Spleen (tissue), 7 donors: ENCODE results near the gene ARMC3.

ENCODE experiments used
- CTCF ChIP-seq, 11 experiments: fragments of 200-600 bp in 7 of 11; fragments of 450-650 bp in 4 of 11; sonication (generic) in 4 of 11; IDR thresholded peaks in 8 of 11; conservative IDR thresholded peaks in 3 of 11; 1 replicate in 7 of 11; 2 replicates in 4 of 11; pipeline versions ENCODE4 v1.4.0 to v1.8.0; 2016 to 2021; ENCODE audit warnings: antibody characterized with exemption in 11 of 11, inconsistent platforms in 4 of 11, mild to moderate bottlenecking in 1 of 11
- POLR2A ChIP-seq, 3 donors: fragments of 450-650 bp; IDR thresholded peaks; one replicate each; pipeline ENCODE4 v1.5.1; 2017; ENCODE audit warnings: antibody characterized with exemption in 3 of 3, mild to moderate bottlenecking in 1 of 3
- POLR2AphosphoS5 ChIP-seq, 3 donors: sonication (generic); formaldehyde crosslinking; IDR thresholded peaks; one replicate each; pipeline ENCODE4 v1.5.1; 2017; ENCODE audit warnings: antibody characterized with exemption in 3 of 3
- donor health status: DM: no; HTN: no; CAD: no; lungs with moderate emphysema.
- donor health status: DM: no; HTN: no; CAD: no.
- donor health status: DM: no; HTN: no; CAD: no.

- TF ChIP-seq POLR2A (IDR thresholded peaks at IDR 0.05) (no peak), CTCF (IDR thresholded peaks at IDR 0.05 in 8 of 11, conservative IDR thresholded peaks at IDR 0.05 in 3 of 11) (no peak), POLR2AphosphoS5 (IDR thresholded peaks at IDR 0.05) (no peak)
These were observed 119.6 kb downstream of the ARMC3 start for GRCh38 chr10:23047201-23048050.
